Measurements from ENCODE around the gene FTCD.
"Not testable (repeated sequence)": the region's sequence is repeated elsewhere in the genome, so short reads cannot be mapped to it uniquely, and the experiment has no call there.

Gene FTCD

GRCh38 chr21:46145159-46145839, 10.1 kb downstream of the FTCD start:
- no peaks in the 10 kb centered on the region for H3K9me3 Mint-ChIP-seq
- H3K36me3 Mint-ChIP-seq (ENCODE audit: low read depth), result no peaks in the 10 kb centered on the region
- no peak for DNase-seq
- H3K4me1 Mint-ChIP-seq (ENCODE audit: low read depth), result peaks cover 14% of the 10 kb centered on the region
- no peak overlapping the region for H3K4me3 Mint-ChIP-seq
- H3K27me3 Mint-ChIP-seq, result no peaks in the 10 kb centered on the region
- H3K27ac Mint-ChIP-seq, result no peak overlapping the region

DNA sequence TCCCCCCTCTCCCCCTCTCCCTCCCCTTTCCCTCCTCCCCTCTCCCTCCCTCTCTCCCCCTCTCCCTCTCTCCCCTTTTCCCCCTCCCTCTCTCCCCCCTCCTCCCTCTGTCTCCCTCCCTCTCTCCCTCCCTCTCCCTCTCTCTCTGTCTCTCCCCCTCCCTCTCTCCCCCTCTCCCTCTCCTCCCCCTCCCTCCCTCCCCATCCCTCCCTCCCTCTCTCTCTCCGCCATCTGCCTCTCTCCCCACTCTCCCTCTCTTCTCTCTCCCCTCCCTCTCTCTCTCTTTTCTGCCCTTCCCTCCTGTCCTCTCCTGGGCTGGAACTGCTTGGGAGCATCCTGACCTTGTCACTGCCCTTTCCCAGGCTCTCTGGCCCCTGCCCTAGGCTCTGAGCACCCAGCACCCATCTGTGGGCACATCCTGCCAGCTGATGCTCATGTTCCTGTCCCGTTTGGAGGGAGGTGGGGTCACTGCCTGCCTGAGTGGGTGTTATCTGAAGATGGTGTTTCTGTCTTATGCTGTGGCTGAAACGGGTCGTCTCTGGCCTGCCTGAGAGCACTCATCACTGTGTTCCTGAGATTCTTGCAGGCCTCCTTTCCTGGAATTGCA, 10.8 kb downstream of the FTCD start:
- peak overlapping the region; percentile 76 for H3K27ac Mint-ChIP-seq
- no peak for DNase-seq
- no peak overlapping the region for H3K4me3 Mint-ChIP-seq
- H3K9me3 Mint-ChIP-seq, result no peaks in the 10 kb centered on the region
- H3K36me3 Mint-ChIP-seq (ENCODE audit: low read depth), result no peaks in the 10 kb centered on the region
- H3K4me1 Mint-ChIP-seq (ENCODE audit: low read depth), result peaks cover 14% of the 10 kb centered on the region
- no peaks in the 10 kb centered on the region for H3K27me3 Mint-ChIP-seq

DNA sequence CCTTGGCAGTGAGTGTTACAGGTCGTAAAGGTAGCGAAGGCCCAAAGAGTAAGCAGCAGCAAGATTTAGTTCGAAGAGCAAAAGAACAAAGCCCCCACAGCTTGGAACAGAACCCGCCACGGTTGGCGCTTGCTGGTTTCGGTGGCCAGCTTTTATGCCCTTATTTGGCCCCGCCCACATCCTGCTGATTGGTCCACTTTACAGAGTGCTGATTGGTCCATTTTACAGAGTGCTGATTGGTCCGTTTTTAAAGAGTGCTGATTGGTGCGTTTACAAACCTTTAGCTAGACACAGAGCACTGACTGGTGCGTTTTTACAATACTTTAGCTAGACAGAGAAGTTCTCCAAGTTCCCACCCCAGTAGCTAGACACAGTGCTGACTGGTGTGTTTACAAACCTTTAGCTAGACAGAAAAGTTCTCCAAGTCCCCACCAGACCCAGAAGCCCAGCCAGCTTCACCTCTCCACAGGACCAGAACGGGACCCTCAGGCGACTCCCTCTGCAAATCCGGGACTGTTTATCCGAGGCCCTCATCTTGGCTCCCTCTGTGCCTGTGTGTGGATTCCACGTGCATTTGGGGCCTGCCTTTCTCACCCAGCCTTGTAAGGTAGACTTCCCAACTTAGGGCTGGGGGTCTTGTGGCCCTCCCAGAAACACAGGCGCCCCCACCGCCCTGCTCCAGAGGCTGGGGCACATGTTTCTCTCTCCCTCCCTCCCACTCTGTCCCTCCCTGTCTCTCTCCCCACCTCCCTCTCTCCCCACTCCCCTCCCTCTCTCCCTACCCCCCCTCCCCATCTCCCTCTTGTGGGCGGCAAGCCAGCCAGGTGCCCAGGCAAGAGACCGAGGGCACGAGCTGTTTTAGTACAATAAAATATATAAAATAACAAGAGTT, 12.6 kb downstream of the FTCD start:
- Mint-ChIP-seq H3K4me3 (no peak overlapping the region), H3K4me1 (ENCODE audit: low read depth) (peaks cover 14% of the 10 kb centered on the region), H3K27me3 (no peaks in the 10 kb centered on the region), H3K36me3 (ENCODE audit: low read depth) (no peaks in the 10 kb centered on the region), H3K27ac (peak overlapping the region; percentile 52), H3K9me3 (no peaks in the 10 kb centered on the region)
- no peak for DNase-seq

GRCh38 chr21:46141767-46142581, 13.4 kb downstream of the FTCD start:
- Mint-ChIP-seq H3K27ac (no peak overlapping the region), H3K36me3 (ENCODE audit: low read depth) (no peaks in the 10 kb centered on the region), H3K4me1 (ENCODE audit: low read depth) (peaks cover 14% of the 10 kb centered on the region)

GRCh38 chr21:46140352-46141003, 14.9 kb downstream of the FTCD start:
- not testable (repeated sequence) for H3K4me3 Mint-ChIP-seq; H3K27me3 Mint-ChIP-seq; H3K27ac Mint-ChIP-seq; DNase-seq; H3K9me3 Mint-ChIP-seq; H3K36me3 Mint-ChIP-seq (ENCODE audit: low read depth)
- H3K4me1 Mint-ChIP-seq (ENCODE audit: low read depth), result peaks cover 14% of the 10 kb centered on the region

More at GRCh38 chr21:46141767-46142581, 13.4 kb downstream of the FTCD start:
- DNase-seq, result no peak
- Mint-ChIP-seq H3K27me3 (no peaks in the 10 kb centered on the region), H3K4me3 (no peak overlapping the region), H3K9me3 (no peaks in the 10 kb centered on the region)

DNA sequence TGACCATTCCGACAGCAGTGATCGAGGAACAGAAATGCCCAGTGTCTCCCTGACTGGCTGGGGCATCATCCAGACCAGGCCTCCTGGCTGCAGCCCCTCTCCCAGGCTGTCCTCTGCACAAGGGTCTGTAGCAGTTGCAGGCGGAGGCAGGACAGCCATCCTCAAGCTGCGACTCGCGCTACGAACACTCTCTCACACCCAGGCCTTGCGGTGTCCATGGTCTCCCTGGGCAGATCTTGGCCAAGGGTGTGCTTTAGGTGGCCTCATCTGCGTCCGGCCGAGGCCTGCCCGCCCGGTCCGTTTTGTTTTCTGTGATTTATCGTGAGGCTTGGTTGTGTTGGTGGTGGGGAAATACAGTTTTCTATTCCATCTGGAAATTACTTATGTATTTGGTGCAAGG, 15.7 kb downstream of the FTCD start:
- H3K4me3 Mint-ChIP-seq, result no peak overlapping the region
- H3K36me3 Mint-ChIP-seq (ENCODE audit: low read depth), result no peaks in the 10 kb centered on the region
- peaks cover 12% of the 10 kb centered on the region for H3K4me1 Mint-ChIP-seq (ENCODE audit: low read depth)

GRCh38 chr21:46138383-46138970, 16.9 kb downstream of the FTCD start:
- H3K36me3 Mint-ChIP-seq (ENCODE audit: low read depth), result no peaks in the 10 kb centered on the region
- H3K9me3 Mint-ChIP-seq, result no peaks in the 10 kb centered on the region
- no peak overlapping the region for H3K27ac Mint-ChIP-seq
- peaks cover 3% of the 10 kb centered on the region for H3K27me3 Mint-ChIP-seq
- peaks cover 3% of the 10 kb centered on the region for H3K4me1 Mint-ChIP-seq (ENCODE audit: low read depth)
- no peak overlapping the region for H3K4me3 Mint-ChIP-seq
- no peak for DNase-seq

More for the DNA sequence above, 15.7 kb downstream of the FTCD start:
- Mint-ChIP-seq H3K27me3 (peaks cover 3% of the 10 kb centered on the region), H3K9me3 (no peaks in the 10 kb centered on the region), H3K27ac (no peak overlapping the region)
- no peak for DNase-seq

DNA sequence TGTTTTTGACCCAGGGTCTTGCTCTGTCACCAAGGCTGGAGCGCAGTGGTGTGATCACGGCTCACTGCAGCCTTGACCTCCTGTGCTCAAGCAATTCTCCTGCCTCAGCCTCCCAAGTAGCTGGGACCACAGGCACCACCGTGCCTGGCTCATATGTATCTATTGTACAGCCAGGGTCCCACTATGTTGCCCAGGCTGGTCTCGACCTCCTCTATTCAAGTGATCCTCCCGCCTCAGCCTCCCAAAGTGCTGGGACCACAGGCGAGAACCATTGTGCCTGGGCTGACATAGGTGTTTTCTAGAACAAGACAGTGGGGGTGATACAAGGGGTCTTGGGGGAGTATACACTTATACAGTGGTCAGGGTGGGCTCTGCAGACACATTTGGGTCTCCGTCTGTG, 17.5 kb downstream of the FTCD start:
- Mint-ChIP-seq H3K36me3 (ENCODE audit: low read depth) (no peaks in the 10 kb centered on the region), H3K4me1 (ENCODE audit: low read depth) (peaks cover 2% of the 10 kb centered on the region), H3K4me3 (no peak overlapping the region), H3K27me3 (peaks cover 3% of the 10 kb centered on the region), H3K9me3 (no peaks in the 10 kb centered on the region), H3K27ac (no peak overlapping the region)
- no peak for DNase-seq

DNA sequence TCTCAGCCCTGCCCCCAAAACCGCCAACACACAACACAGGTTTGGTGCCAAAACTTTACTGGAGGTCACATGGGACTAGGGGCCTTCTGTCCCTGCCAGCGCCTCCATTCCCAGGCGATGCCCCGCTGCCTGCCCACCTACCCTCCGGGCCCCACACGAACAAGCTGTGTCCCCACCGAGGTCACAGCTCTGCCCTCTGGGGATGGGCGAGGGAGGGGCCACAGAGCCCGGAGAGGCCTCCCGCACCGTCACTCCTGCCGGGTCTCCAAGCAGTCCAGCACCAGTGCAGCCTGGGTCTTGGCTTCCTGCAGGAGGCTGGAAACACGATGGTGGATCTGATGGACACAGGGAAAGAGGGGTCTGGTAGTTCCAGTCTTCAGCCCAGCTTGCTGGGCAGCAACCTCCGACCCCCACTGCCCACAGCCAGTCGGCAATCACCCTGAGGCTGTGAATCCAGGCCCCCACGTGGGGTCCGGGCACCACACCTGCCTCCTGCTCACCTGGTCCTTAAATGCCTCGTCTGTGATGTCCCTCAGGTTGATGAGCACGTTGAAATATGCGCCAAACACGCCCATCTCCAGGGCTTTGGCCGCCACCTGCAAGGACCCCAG, 18.5 kb downstream of the FTCD start:
- no peaks in the 10 kb centered on the region for H3K9me3 Mint-ChIP-seq
- no peak overlapping the region for H3K27ac Mint-ChIP-seq
- H3K4me3 Mint-ChIP-seq, result no peak overlapping the region
- H3K27me3 Mint-ChIP-seq, result peaks cover 3% of the 10 kb centered on the region
- H3K4me1 Mint-ChIP-seq (ENCODE audit: low read depth), result no peaks in the 10 kb centered on the region
- no peak for DNase-seq
- no peaks in the 10 kb centered on the region for H3K36me3 Mint-ChIP-seq (ENCODE audit: low read depth)

DNA sequence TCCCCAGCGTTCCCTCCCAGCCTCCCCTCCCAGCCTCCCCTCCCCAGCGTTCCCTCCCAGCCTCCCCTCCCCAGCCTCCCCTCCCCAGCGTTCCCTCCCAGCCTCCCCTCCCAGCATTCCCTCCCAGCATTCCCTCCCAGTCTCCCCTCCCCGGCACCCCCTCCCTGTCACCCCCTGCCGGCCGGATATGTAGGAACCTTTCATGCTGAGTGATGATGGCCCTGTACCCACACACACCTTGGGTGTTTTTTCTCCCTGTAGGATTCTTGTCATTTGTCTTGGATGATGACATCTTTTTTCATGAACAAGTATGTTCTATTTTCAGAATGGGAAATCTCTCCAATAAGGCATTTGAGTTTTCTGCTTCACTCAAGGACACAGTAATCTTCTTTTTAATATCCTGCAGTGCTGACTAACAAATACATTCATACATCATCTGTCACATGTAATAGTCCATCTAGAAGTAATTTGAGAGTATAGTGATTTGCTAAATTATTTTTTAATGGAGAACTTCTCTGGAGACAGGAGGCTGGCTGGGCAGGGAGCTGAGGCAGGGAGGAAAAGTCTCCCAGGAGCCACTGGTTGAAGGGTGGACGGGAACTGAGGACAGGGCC, 19.5 kb downstream of the FTCD start:
- H3K9me3 Mint-ChIP-seq, result no peaks in the 10 kb centered on the region
- no peak overlapping the region for H3K4me3 Mint-ChIP-seq
- H3K27me3 Mint-ChIP-seq, result peaks cover 3% of the 10 kb centered on the region
- H3K4me1 Mint-ChIP-seq (ENCODE audit: low read depth), result no peaks in the 10 kb centered on the region
- no peaks in the 10 kb centered on the region for H3K36me3 Mint-ChIP-seq (ENCODE audit: low read depth)
- no peak for DNase-seq
- H3K27ac Mint-ChIP-seq, result no peak overlapping the region

DNA sequence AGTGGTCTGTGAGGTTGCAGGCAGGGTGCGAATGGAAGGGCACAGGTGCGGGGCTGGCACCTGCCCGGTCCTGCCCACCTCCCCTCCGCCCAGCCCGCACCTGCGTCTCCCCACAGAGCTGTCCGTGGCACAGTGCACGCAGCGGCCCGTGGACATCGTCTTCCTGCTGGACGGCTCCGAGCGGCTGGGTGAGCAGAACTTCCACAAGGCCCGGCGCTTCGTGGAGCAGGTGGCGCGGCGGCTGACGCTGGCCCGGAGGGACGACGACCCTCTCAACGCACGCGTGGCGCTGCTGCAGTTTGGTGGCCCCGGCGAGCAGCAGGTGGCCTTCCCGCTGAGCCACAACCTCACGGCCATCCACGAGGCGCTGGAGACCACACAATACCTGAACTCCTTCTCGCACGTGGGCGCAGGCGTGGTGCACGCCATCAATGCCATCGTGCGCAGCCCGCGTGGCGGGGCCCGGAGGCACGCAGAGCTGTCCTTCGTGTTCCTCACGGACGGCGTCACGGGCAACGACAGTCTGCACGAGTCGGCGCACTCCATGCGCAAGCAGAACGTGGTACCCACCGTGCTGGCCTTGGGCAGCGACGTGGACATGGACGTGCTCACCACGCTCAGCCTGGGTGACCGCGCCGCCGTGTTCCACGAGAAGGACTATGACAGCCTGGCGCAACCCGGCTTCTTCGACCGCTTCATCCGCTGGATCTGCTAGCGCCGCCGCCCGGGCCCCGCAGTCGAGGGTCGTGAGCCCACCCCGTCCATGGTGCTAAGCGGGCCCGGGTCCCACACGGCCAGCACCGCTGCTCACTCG, 23.3 kb downstream of the FTCD start:
- Mint-ChIP-seq H3K36me3 (ENCODE audit: low read depth) (no peaks in the 10 kb centered on the region), H3K9me3 (no peaks in the 10 kb centered on the region), H3K4me3 (no peak overlapping the region), H3K27me3 (peaks cover 3% of the 10 kb centered on the region), H3K4me1 (ENCODE audit: low read depth) (no peaks in the 10 kb centered on the region), H3K27ac (no peak overlapping the region)
- no peak for DNase-seq

- no peaks in the 10 kb centered on the region for H3K36me3 Mint-ChIP-seq (ENCODE audit: low read depth)
- no peak overlapping the region for H3K27ac Mint-ChIP-seq
- H3K9me3 Mint-ChIP-seq, result no peaks in the 10 kb centered on the region
- DNase-seq, result no peak
- H3K4me3 Mint-ChIP-seq, result no peak overlapping the region
- H3K27me3 Mint-ChIP-seq, result peaks cover 3% of the 10 kb centered on the region
- H3K4me1 Mint-ChIP-seq (ENCODE audit: low read depth), result no peaks in the 10 kb centered on the region
Measured at GRCh38 chr21:46131588-46131837, 23.9 kb downstream of the FTCD start.
